HepG2 (cell line): ENCODE data around the gene BEAN1. TPM values are rescaled to one million over a fixed set of nuclear protein-coding genes. Genes with fewer than 3 reads are reported as not detected.

ENCODE experiments used
- ATF1 ChIP-seq: IDR thresholded peaks from 2 replicates; pipeline ENCODE4 v1.6.1; 2016; ENCODE audit warnings: mild to moderate bottlenecking, control low read depth
- CREBL2 ChIP-seq: sonication (generic); formaldehyde crosslinking; IDR thresholded peaks from 2 replicates; pipeline ENCODE4 v1.8.1; 2023; ENCODE audit warnings: missing genetic modification reagents, mild to moderate bottlenecking, borderline replicate concordance
- EP300 ChIP-seq, 3 experiments: sonication (generic) in 1 of 3; formaldehyde crosslinking in 1 of 3; IDR thresholded peaks; 2 replicates each; pipeline versions ENCODE4 v1.5.1 to v1.6.1; 2011 to 2020; ENCODE audit warnings: low read depth in 2 of 3, low read length in 2 of 3, borderline replicate concordance in 1 of 3, improper control_type of control experiment in 1 of 3, mild to moderate bottlenecking in 1 of 3, missing genetic modification reagents in 1 of 3, moderate library complexity in 1 of 3
- ETV6 ChIP-seq: sonication (generic); formaldehyde crosslinking; conservative IDR thresholded peaks from 2 replicates; pipeline ENCODE4 v1.4.0; 2020; ENCODE audit warnings: missing genetic modification reagents
- KAT2B ChIP-seq: fragments of 150-350 bp; IDR thresholded peaks from 2 replicates; pipeline ENCODE4 v1.6.1; 2014; ENCODE audit warnings: low read depth, low read length, borderline replicate concordance
- MEIS2 ChIP-seq: sonication (generic); formaldehyde crosslinking; IDR thresholded peaks from 2 replicates; pipeline ENCODE4 v1.9.0; 2021; ENCODE audit warnings: mild to moderate bottlenecking, missing genetic modification reagents
- POLR2G ChIP-seq: fragments of 200-400 bp; formaldehyde crosslinking; IDR thresholded peaks from 2 replicates; pipeline ENCODE4 v1.6.1; 2018; ENCODE audit warnings: mild to moderate bottlenecking, low read depth, low read length, moderate library complexity
- RAD51 ChIP-seq: fragments of 450-650 bp; IDR thresholded peaks from 2 replicates; pipeline ENCODE4 v1.6.1; 2016; ENCODE audit warnings: borderline replicate concordance
- SCMH1 ChIP-seq: sonication (generic); formaldehyde crosslinking; IDR thresholded peaks from 2 replicates; pipeline ENCODE4 v1.9.0; 2021; ENCODE audit warnings: missing genetic modification reagents, mild to moderate bottlenecking, borderline replicate concordance
- ZFP41 ChIP-seq: sonication (generic); formaldehyde crosslinking; IDR thresholded peaks from 2 replicates; pipeline ENCODE4 v1.4.0; 2020; ENCODE audit warnings: mild to moderate bottlenecking, missing genetic modification reagents, borderline replicate concordance
- ZKSCAN8 ChIP-seq: IDR thresholded peaks from 2 replicates; pipeline ENCODE4 v1.6.1; 2016; ENCODE audit warnings: borderline replicate concordance, missing genetic modification reagents, missing compliant biosample characterization
- ZNF276 ChIP-seq: sonication (generic); formaldehyde crosslinking; IDR thresholded peaks from 2 replicates; pipeline ENCODE4 v1.4.0; 2020; ENCODE audit warnings: mild to moderate bottlenecking, low read depth, missing genetic modification reagents
- ZNF614 ChIP-seq: IDR thresholded peaks from 2 replicates; pipeline ENCODE4 v1.6.1; 2018; ENCODE audit warnings: missing biosample characterization, missing genetic modification reagents, inconsistent platforms, borderline replicate concordance
- ZNF724P ChIP-seq: sonication (generic); formaldehyde crosslinking; IDR thresholded peaks from 2 replicates; pipeline ENCODE4 v1.8.0; 2022; ENCODE audit warnings: missing genetic modification reagents, borderline replicate concordance
- ZNF839 ChIP-seq: sonication (generic); formaldehyde crosslinking; IDR thresholded peaks from 2 replicates; pipeline ENCODE4 v1.4.0; 2020; ENCODE audit warnings: missing genetic modification reagents, mild to moderate bottlenecking, borderline replicate concordance
- polyA plus RNA-seq, 8 experiments: library from polyadenylated mRNA; depleted of rRNA in 3 of 8; stranded (reverse) in 7 of 8; unstranded in 1 of 8; fragments of >200 nt; fragmentation: Illumina TruSeq in 4 of 8; extraction: Trizol in 4 of 8; gene quantifications; 2 replicates each; pipeline versions ENCODE4 v1.2.1 to v1.2.3, GENCODE V29; 2011 to 2016; ENCODE audit warnings: low read depth in 4 of 8, missing spikeins in 1 of 8, mixed read lengths in 1 of 8; ENCODE audit not compliant: insufficient read depth in 1 of 8
- total RNA-seq, 5 experiments: library from RNA; depleted of rRNA; stranded (reverse); fragments of >200 nt; fragmentation: Illumina TruSeq; extraction: Trizol; gene quantifications; 2 replicates each; pipeline ENCODE4 v1.2.3, GENCODE V29; 2016; ENCODE audit warnings: low read depth in 1 of 5
- TF ChIP-seq, protein P1 (sequence below): sonication (generic); formaldehyde crosslinking; IDR thresholded peaks from 2 replicates; pipeline ENCODE4 v1.8.0; 2023; ENCODE audit warnings: mild to moderate bottlenecking, missing genetic modification reagents
- TF ChIP-seq, protein P2 (sequence below): sonication (generic); formaldehyde crosslinking; IDR thresholded peaks from 2 replicates; pipeline ENCODE4 v1.4.0; 2020; ENCODE audit warnings: missing genetic modification reagents

BEAN1 gene
- total and polyA plus RNA-seq, 2 of the 13 experiments (the other 11 are each of a cell fraction or from before 2014, with no cell fraction given), result 0.53 to 1.4 TPM

- TF ChIP-seq ZNF614 (CRISPR knock-in tag), result no peak
- 0 out of 2 replicates have a peak, but pooled peaks have one; percentile 39 for TF ChIP-seq ZKSCAN8 (CRISPR knock-in tag)
- no peak for TF ChIP-seq ATF1 (CRISPR knock-in tag)
- TF ChIP-seq SCMH1 (CRISPR knock-in tag), result no peak
- TF ChIP-seq ZFP41 (CRISPR knock-in tag), result no peak
- TF ChIP-seq ZNF724P, result no peak
- no peak for TF ChIP-seq ZNF839 (CRISPR knock-in tag)
- TF ChIP-seq RAD51, result no peak
- TF ChIP-seq ZNF276 (CRISPR knock-in tag), result no peak
- no peak for TF ChIP-seq CREBL2 (CRISPR knock-in tag)
- 0 out of 2 replicates have a peak, but pooled peaks have one; percentile 23 for TF ChIP-seq MEIS2 (CRISPR knock-in tag)
- TF ChIP-seq, protein P1, sequence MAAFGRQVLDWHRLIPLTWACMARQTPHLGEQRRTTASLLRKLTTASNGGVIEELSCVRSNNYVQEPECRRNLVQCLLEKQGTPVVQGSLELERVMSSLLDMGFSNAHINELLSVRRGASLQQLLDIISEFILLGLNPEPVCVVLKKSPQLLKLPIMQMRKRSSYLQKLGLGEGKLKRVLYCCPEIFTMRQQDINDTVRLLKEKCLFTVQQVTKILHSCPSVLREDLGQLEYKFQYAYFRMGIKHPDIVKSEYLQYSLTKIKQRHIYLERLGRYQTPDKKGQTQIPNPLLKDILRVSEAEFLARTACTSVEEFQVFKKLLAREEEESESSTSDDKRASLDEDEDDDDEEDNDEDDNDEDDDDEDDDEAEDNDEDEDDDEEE (CRISPR knock-in tag), result no peak
- TF ChIP-seq, protein P2, sequence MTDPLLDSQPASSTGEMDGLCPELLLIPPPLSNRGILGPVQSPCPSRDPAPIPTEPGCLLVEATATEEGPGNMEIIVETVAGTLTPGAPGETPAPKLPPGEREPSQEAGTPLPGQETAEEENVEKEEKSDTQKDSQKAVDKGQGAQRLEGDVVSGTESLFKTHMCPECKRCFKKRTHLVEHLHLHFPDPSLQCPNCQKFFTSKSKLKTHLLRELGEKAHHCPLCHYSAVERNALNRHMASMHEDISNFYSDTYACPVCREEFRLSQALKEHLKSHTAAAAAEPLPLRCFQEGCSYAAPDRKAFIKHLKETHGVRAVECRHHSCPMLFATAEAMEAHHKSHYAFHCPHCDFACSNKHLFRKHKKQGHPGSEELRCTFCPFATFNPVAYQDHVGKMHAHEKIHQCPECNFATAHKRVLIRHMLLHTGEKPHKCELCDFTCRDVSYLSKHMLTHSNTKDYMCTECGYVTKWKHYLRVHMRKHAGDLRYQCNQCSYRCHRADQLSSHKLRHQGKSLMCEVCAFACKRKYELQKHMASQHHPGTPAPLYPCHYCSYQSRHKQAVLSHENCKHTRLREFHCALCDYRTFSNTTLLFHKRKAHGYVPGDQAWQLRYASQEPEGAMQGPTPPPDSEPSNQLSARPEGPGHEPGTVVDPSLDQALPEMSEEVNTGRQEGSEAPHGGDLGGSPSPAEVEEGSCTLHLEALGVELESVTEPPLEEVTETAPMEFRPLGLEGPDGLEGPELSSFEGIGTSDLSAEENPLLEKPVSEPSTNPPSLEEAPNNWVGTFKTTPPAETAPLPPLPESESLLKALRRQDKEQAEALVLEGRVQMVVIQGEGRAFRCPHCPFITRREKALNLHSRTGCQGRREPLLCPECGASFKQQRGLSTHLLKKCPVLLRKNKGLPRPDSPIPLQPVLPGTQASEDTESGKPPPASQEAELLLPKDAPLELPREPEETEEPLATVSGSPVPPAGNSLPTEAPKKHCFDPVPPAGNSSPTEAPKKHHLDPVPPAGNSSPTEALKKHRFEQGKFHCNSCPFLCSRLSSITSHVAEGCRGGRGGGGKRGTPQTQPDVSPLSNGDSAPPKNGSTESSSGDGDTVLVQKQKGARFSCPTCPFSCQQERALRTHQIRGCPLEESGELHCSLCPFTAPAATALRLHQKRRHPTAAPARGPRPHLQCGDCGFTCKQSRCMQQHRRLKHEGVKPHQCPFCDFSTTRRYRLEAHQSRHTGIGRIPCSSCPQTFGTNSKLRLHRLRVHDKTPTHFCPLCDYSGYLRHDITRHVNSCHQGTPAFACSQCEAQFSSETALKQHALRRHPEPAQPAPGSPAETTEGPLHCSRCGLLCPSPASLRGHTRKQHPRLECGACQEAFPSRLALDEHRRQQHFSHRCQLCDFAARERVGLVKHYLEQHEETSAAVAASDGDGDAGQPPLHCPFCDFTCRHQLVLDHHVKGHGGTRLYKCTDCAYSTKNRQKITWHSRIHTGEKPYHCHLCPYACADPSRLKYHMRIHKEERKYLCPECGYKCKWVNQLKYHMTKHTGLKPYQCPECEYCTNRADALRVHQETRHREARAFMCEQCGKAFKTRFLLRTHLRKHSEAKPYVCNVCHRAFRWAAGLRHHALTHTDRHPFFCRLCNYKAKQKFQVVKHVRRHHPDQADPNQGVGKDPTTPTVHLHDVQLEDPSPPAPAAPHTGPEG (CRISPR knock-in tag), result no peak
- TF ChIP-seq POLR2G, result no peak
- TF ChIP-seq KAT2B, result no peak
- no peak for TF ChIP-seq ETV6 (CRISPR knock-in tag)
- TF ChIP-seq EP300 (IDR thresholded peaks at IDR 0.05; ENCODE audit: low read depth in 2 of 2, low read length in 2 of 2), result peak in 1 of 2 experiments; percentile 60; a peak in 2 of 4 replicates
- no peak; the same call in 1 of the 2 replicates for TF ChIP-seq EP300 (CRISPR knock-in tag; IDR thresholded peaks at IDR 0.05; ENCODE audit: borderline replicate concordance)
Observed at GRCh38 chr16:66513111-66513723, 86.1 kb downstream of the BEAN1 start (continued).
